GM12878 (cell line): ENCODE data around the gene KIRREL3. TPM values are rescaled to one million over a fixed set of nuclear protein-coding genes. Genes with fewer than 3 reads are reported as not detected.

Experiments
- ATAC-seq: fragments of 200-7000 bp; cut with Tn5 transposase; 3 replicates; pipeline ENCODE4 v1.9.1; 2020; ENCODE audit warnings: mild to moderate bottlenecking, moderate library complexity
- BruUV-seq: library from RNA; stranded (reverse); fragments of 400-500 nt; replicated peaks from 2 replicates; lab custom pipeline; 2021; lab: Mats Ljungman, UMichigan
- CTCF ChIA-PET: fragments of 300-600 bp; sonication (Branson Sonifier 250); formaldehyde crosslinking; extraction: SDS; loops from one replicate; lab custom pipeline; 2021; ENCODE audit warnings: inconsistent platforms; lab: Yijun Ruan, JAX
- POLR2A ChIA-PET: fragments of 350-600 bp; formaldehyde crosslinking; extraction: SDS; loops from one replicate; lab custom pipeline; 2021; ENCODE audit warnings: inconsistent platforms; lab: Charles Lee
- RAD21 ChIA-PET: fragments of 300-600 bp; sonication (Branson Sonifier 250); formaldehyde crosslinking; loops from one replicate; lab custom pipeline; 2023; ENCODE audit warnings: antibody characterized with exemption; ENCODE audit not compliant: unreplicated experiment; lab: Charles Lee
- SMC1A ChIA-PET: fragments of 300-600 bp; sonication (Branson Sonifier 250); formaldehyde crosslinking; loops from one replicate; lab custom pipeline; 2023; ENCODE audit not compliant: unreplicated experiment, uncharacterized antibody; lab: Charles Lee
- DNase-seq: peaks from one replicate; pipeline ENCODE4 v3.0.0-alpha.2; 2011; ENCODE audit warnings: low read depth, low spot score
- FAIRE-seq: peaks from 3 replicates; lab custom pipeline; 2011; peaks lifted over from hg19 to GRCh38; lab: Jason Lieb, UNC
- H2AFZ ChIP-seq: 2 replicates; pipeline ENCODE4 v1.6.0; 2011; ENCODE audit warnings: low read depth, low read length, control low read depth; ENCODE audit not compliant: control insufficient read depth
- H3K27ac ChIP-seq: 2 replicates; pipeline ENCODE4 v1.5.1; 2011; ENCODE audit warnings: control low read depth; ENCODE audit not compliant: control insufficient read depth, insufficient read depth
- H3K27me3 ChIP-seq, 2 experiments: replicated peaks in 1 of 2; 2 replicates each; pipeline versions ENCODE4 v1.6.0 to v1.6.1; 2011; ENCODE audit warnings: low read length in 1 of 2; ENCODE audit not compliant: control insufficient read depth in 2 of 2, insufficient read depth in 2 of 2
- H3K36me3 ChIP-seq, 2 experiments: 2 replicates each; pipeline ENCODE4 v1.5.1; 2011; ENCODE audit warnings: low read length in 1 of 2; ENCODE audit not compliant: control insufficient read depth in 2 of 2, insufficient read depth in 2 of 2
- H3K4me1 ChIP-seq: 2 replicates; pipeline ENCODE4 v1.6.1; 2011; ENCODE audit warnings: mild to moderate bottlenecking, low read length, moderate library complexity, mixed read lengths; ENCODE audit not compliant: control insufficient read depth, insufficient read depth
- H3K4me2 ChIP-seq: 2 replicates; pipeline ENCODE4 v1.6.0; 2011; ENCODE audit warnings: control low read depth; ENCODE audit not compliant: control insufficient read depth, insufficient read depth
- H3K4me3 ChIP-seq: fragments of 200-600 bp; sonication (generic); 2 replicates; pipeline ENCODE4 v1.5.1; 2016
- H3K79me2 ChIP-seq: 2 replicates; pipeline ENCODE4 v1.6.0; 2011; ENCODE audit warnings: low read length; ENCODE audit not compliant: control insufficient read depth, insufficient read depth
- H3K9ac ChIP-seq: 2 replicates; pipeline ENCODE4 v1.8.0; 2011; ENCODE audit warnings: low read length, control low read depth, mixed read lengths; ENCODE audit not compliant: control insufficient read depth, insufficient read depth
- H3K9me3 ChIP-seq: replicated peaks from 3 replicates; pipeline ENCODE4 v1.5.1; 2011; ENCODE audit warnings: mild to moderate bottlenecking, low read length; ENCODE audit not compliant: control insufficient read depth, insufficient read depth
- H4K20me1 ChIP-seq: 2 replicates; pipeline ENCODE4 v1.6.0; 2011; ENCODE audit not compliant: control insufficient read depth, insufficient read depth
- ASH2L ChIP-seq: fragments of 300-600, 200-600 bp; sonication (generic); IDR thresholded peaks from 2 replicates; pipeline ENCODE4 v1.6.1; 2017; ENCODE audit warnings: low read depth, mild to moderate bottlenecking, borderline replicate concordance
- FOS ChIP-seq: IDR thresholded peaks from 3 replicates; pipeline ENCODE4 v1.6.1; 2011; ENCODE audit warnings: borderline replicate concordance; ENCODE audit not compliant: insufficient read length; ENCODE audit errors: extremely low read depth
- HCFC1 ChIP-seq: fragments of 150-350 bp; IDR thresholded peaks from 2 replicates; pipeline ENCODE4 v1.6.1; 2014; ENCODE audit warnings: low read length
- TCF12 ChIP-seq: IDR thresholded peaks from 2 replicates; pipeline ENCODE4 v1.6.1; 2011; ENCODE audit warnings: low read depth, mild to moderate bottlenecking, low read length
- WGBS: methylation state at CpG from one replicate; pipeline ENCODE4 v1.1.6; 2016; ENCODE audit warnings: low lambda C conversion rate; ENCODE audit not compliant: insufficient replicate concordance, insufficient coverage; ENCODE audit errors: missing lambda C conversion rate; 5-methylcytosine and 5-hydroxymethylcytosine counted together
- in situ Hi-C: fragments of 300-500 bp; cut with MboI; formaldehyde crosslinking; loops from 9 replicates; pipeline ENCODE4 v1.14.3; 2018; ENCODE audit warnings: mixed read lengths
- intact Hi-C: fragments of 100-400 bp; cut with micrococcal nuclease; formaldehyde crosslinking; loops from one replicate; pipeline ENCODE4 v1.14.2; 2022; ENCODE audit not compliant: unreplicated experiment
- polyA plus RNA-seq, 11 experiments: library from polyadenylated mRNA; depleted of rRNA in 4 of 11; unstranded in 6 of 11; stranded (reverse) in 5 of 11; fragments of >200 nt; fragmentation: Nextera tagmentation in 4 of 11; fragmentation: Illumina TruSeq in 1 of 11; extraction: Ambion mirVana in 4 of 11; extraction: Trizol in 1 of 11; gene quantifications; 1 replicate in 1 of 11; 2 replicates in 10 of 11; pipeline versions ENCODE4 v1.2.1 to v1.2.3, GENCODE V29; 2011 to 2016; ENCODE audit warnings: inconsistent platforms in 2 of 11, missing spikeins in 2 of 11, low read depth in 1 of 11
- total RNA-seq, 4 experiments: library from RNA; depleted of rRNA in 3 of 4; stranded (reverse); fragments of >200 nt in 3 of 4; fragmentation: Illumina TruSeq in 1 of 4; extraction: Trizol in 1 of 4; gene quantifications; 2 replicates each; pipeline versions ENCODE4 v1.2.1 to v1.2.3, GENCODE V29; 2013 to 2021
- TF ChIP-seq, protein P1 (sequence below): fragments of 450-650 bp; IDR thresholded peaks from 2 replicates; pipeline ENCODE4 v1.6.1; 2017; ENCODE audit warnings: antibody characterized with exemption, mild to moderate bottlenecking, moderate library complexity
- TF ChIP-seq, protein P2 (sequence below): IDR thresholded peaks from 2 replicates; pipeline ENCODE4 v1.6.1; 2012; ENCODE audit warnings: mild to moderate bottlenecking, low read depth, low read length

Gene KIRREL3
- total and polyA plus RNA-seq, 10 of the 15 experiments (the other 5 are each of a cell fraction or from before 2014, with no cell fraction given), result under 0.01 TPM; not detected in 9

- TF ChIP-seq ASH2L (no peak), TCF12 (no peak)
Measured at GRCh38 chr11:126679033-126679432, 321.5 kb downstream of the KIRREL3 start (continued).

DNA sequence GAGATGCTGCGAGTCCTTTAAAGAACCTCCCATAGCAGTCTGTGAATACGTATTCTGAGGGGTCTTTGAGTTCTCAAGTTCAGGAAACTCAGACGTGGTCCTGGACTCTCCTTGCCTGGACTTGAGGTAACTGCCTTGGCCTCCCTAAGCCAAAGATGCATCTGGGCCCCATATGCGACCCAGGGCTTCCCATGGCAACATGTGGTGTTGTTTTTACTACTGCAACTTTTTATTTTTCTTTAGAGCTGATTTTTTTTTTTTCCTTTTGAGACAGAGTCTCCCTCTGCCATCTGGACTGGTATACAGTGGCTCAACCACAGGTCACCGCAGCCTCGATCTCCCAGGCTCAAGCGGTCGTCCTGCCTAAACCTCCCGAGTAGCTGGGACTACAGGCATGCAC lies 324.0 kb downstream of the KIRREL3 start:
- ChIA-PET POLR2A (no interaction called here), SMC1A (no interaction called here), RAD21 (no interaction called here), CTCF (interaction anchor here (1.3 kb wide), 1 partner anchor 366 kb away, joined by 3 read pairs; no protein-coding TSS in a partner anchor)
- Histone ChIP-seq H3K4me1 (no peaks in the 10 kb centered on the region), H3K9ac (no peak overlapping the region), H3K36me3 (no peaks in the 10 kb centered on the region), H3K79me2 (no peaks in the 10 kb centered on the region), H3K9me3 (no peaks in the 10 kb centered on the region), H4K20me1 (no peaks in the 10 kb centered on the region), H3K4me2 (no peak overlapping the region), H2AFZ (no peak overlapping the region)
- ATAC-seq, result no peak
- BruUV-seq, result no TSS peak
- WGBS, result 20% methylated on average over 9 of the region's 9 CpGs
- TF ChIP-seq, protein P1, sequence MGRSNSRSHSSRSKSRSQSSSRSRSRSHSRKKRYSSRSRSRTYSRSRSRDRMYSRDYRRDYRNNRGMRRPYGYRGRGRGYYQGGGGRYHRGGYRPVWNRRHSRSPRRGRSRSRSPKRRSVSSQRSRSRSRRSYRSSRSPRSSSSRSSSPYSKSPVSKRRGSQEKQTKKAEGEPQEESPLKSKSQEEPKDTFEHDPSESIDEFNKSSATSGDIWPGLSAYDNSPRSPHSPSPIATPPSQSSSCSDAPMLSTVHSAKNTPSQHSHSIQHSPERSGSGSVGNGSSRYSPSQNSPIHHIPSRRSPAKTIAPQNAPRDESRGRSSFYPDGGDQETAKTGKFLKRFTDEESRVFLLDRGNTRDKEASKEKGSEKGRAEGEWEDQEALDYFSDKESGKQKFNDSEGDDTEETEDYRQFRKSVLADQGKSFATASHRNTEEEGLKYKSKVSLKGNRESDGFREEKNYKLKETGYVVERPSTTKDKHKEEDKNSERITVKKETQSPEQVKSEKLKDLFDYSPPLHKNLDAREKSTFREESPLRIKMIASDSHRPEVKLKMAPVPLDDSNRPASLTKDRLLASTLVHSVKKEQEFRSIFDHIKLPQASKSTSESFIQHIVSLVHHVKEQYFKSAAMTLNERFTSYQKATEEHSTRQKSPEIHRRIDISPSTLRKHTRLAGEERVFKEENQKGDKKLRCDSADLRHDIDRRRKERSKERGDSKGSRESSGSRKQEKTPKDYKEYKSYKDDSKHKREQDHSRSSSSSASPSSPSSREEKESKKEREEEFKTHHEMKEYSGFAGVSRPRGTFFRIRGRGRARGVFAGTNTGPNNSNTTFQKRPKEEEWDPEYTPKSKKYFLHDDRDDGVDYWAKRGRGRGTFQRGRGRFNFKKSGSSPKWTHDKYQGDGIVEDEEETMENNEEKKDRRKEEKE, result no peak
- TF ChIP-seq, protein P2, sequence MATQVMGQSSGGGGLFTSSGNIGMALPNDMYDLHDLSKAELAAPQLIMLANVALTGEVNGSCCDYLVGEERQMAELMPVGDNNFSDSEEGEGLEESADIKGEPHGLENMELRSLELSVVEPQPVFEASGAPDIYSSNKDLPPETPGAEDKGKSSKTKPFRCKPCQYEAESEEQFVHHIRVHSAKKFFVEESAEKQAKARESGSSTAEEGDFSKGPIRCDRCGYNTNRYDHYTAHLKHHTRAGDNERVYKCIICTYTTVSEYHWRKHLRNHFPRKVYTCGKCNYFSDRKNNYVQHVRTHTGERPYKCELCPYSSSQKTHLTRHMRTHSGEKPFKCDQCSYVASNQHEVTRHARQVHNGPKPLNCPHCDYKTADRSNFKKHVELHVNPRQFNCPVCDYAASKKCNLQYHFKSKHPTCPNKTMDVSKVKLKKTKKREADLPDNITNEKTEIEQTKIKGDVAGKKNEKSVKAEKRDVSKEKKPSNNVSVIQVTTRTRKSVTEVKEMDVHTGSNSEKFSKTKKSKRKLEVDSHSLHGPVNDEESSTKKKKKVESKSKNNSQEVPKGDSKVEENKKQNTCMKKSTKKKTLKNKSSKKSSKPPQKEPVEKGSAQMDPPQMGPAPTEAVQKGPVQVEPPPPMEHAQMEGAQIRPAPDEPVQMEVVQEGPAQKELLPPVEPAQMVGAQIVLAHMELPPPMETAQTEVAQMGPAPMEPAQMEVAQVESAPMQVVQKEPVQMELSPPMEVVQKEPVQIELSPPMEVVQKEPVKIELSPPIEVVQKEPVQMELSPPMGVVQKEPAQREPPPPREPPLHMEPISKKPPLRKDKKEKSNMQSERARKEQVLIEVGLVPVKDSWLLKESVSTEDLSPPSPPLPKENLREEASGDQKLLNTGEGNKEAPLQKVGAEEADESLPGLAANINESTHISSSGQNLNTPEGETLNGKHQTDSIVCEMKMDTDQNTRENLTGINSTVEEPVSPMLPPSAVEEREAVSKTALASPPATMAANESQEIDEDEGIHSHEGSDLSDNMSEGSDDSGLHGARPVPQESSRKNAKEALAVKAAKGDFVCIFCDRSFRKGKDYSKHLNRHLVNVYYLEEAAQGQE, result no peak
- no peak for TF ChIP-seq HCFC1
- TF ChIP-seq FOS, result no peak
- TF ChIP-seq, all 136 proteins: peak for 0
- DNase-seq (no peak), FAIRE-seq (no peak)
- no peak overlapping the region for H3K27ac ChIP-seq
- H3K4me3 ChIP-seq, result no peak overlapping the region
- intact Hi-C loops, result no loop called here
- peaks cover 0 to 3% of the 10 kb centered on the region in 2 experiments; a peak in 2 of 4 replicates for H3K27me3 ChIP-seq
- in situ Hi-C loops, result no loop called here
